GM18499 (cell line): Measurements from ENCODE around the gene SERPINA5.

Experiments
- ATAC-seq: cut with Tn5 transposase; IDR thresholded peaks from one replicate; pipeline ENCODE4 v1.9.1; 2021; ENCODE audit warnings: moderate number of reproducible peaks; ENCODE audit not compliant: insufficient read depth, unreplicated experiment

The SERPINA5 gene, protein sequence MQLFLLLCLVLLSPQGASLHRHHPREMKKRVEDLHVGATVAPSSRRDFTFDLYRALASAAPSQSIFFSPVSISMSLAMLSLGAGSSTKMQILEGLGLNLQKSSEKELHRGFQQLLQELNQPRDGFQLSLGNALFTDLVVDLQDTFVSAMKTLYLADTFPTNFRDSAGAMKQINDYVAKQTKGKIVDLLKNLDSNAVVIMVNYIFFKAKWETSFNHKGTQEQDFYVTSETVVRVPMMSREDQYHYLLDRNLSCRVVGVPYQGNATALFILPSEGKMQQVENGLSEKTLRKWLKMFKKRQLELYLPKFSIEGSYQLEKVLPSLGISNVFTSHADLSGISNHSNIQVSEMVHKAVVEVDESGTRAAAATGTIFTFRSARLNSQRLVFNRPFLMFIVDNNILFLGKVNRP

DNA sequence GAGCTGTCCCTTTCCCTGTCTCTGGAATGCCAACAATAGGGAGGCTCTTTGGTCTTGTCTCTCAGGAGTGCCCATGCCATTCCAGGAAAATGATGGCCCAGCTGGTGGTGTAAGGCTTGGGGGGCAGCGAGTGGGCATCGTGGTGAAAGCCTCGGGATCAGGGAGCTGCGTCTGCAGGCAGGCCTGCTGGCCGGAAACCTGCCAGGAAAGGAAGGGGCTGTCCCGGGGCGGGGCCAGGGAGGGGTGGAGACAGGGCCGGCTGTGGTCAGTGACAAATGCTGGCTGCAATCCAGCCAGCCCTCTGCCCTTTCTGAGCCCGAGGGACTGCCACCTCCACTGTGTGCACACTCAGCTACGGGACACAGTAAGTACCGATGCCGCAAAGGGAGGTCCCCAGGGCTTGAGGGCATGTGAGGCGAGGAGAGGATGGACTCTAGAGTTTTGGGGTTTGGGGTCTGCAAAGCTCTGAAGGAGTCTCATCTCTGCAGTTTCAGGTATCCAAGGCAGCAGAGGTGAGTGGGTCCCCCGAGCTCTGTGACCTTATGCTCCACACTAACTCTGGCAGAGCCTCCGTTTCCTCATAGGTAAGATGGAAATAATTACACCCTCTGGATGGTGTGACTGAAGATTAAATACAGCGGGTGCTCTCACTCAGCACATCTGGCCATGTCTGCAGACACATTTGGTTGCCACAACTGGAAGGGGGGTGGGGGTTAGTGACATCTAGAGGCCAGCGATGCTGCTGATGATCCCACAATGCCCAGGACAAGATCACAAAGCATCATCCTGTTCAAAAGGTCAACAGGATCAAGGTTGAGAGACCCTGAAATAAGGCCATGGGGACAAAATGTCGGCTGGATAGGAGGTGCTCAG, at the start of gene SERPINA5:
Gene SERPINA5, plus strand, starts transcription at position 300 of the 873 bp plus-strand sequence. CDS start 5,937 bp downstream, outside the sequence.
- ATAC-seq = no peak

DNA sequence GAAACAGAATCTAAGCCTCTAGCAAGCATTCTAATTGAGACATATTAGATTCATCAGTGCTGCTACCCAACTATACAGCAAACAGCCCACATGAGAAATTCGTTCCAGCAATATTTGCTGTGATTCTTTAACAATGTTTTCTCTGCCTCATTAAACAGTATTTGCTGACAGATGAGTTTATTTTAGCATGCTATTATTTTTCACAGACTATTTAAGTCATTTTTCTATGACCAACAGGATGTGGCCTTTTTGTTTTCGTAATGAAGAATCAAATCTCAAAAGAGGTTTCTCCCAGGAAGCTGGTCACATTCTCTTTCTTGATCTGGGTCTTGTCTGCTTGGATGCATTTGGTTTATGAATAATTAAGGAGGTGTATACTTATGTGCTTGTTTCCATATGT, 48.8 kb upstream of the SERPINA5 start:
- no peak for ATAC-seq

DNA sequence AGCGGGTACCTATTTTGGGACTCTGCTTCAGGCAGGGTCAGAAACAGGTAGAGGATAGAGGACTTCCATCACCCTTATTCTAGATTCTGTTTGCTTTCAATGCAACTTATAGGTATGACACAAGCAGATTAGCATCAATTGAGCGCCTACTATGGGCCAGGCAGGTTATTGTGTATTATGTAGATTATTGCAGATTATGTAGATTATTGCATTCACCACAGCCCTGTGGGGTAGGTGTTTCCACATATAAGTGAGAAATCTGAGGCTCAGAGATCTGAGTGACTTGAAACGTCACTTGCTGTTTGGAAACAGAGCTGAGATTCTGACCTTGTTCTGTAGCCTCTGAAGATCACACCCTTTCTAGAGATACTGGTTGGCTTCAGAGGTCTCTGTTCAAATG, 45.7 kb upstream of the SERPINA5 start:
- no peak for ATAC-seq

DNA sequence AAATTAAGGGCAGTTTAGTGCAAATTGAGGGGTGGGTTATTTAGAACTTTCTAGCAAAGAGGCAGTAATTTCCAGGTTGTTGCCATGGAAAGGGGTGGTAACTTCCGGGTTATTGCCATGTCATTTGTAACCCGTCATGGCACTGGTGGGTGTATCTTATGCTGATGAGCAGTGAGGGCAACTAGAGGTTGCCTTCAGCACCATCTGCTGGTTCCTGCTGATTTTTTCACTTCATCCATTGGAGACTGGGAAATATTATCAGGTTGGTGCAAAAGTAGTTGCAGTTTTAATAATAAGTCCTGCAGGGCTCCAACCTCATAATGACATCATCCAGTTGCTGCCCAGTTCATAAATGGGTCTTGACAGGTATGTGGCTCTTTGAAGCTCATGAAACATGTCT, 44.4 kb upstream of the SERPINA5 start:
- no peak for ATAC-seq

DNA sequence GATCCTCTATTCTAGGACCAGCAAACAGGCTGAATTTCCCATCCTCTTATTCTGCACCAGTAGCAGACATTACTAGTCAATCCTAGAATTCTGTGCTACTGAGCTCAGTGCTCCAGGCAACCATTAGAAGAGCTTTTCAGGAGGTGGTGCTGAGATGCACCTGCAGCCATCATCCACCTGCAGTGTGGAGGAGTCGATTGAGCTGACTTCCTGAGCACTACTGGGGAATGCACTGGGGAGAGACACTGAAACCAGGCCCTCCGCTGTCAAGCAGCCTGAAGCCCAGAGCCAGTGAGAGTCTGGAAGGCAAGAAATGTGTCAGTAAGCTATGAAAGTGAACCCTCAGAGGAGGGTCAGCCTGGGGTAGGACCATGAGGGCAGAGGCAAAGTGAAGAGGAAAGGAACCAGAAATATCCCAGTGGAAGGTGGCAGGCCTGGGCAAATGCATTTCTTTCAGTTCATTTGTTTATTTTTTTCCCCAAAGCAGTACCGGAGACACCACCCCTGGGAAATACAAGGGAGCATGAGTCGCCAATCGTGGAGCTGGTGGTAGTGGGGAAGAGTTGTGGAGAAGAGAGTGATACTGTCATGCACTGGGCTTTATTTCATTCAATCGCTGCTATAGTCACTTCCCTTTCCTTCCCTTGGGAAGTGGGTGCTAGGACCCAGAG, 43.0 kb upstream of the SERPINA5 start:
- no peak for ATAC-seq

DNA sequence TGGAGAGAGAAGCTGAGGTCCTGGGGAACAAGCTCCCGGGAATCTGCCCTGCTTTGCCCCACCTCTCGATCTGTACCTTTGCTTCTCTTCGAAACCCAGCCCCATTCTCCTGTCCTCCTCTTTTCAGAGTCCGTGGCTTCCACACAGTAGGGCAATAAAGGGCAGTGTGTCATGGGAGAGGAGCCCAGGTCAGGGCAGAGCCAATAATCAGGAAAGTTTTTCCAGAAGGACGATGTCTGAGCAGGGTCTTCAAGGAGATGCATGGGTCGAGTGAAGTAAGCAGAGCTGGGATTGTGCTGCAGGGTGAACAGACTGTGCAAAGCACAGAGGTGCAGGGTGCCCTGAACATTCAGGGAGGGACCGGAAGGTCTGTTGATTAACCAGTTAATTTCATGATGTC, 42.0 kb upstream of the SERPINA5 start:
- no peak for ATAC-seq

DNA sequence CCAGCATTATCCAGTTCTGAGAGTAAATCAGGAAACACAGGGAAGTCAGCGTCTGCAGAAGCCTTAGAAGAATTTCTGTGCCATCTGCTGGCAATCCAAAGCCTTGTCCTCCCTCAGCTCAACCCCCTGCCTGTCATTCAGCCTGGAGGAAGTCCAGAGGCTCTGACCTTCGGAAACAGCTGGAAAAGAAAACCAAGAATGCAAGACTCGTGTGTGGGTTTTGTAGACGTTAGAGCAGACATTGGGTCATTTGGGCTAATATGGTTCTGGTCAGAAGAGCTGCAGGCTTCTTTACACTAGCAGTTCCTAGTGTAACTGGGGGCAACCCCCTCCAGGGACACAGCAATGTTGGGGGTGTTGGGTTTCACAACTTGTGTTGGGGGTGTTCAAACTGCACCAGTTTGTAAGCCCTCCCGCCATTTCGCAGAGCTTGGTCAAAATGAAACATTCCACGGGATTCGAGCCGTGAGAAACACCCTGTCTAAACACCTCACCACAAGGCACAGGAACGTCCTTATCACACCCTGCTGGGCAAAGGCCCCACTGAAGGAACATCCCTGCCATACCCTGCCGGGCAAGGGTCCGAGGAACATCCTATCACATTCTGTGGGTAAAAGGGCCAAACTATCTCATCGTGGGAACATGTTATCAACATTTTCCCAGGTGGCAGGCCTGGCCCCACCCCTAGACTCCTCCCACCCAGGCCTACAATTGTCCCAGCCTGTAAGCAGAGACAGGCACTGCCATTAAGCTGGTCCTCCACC, 41.0 kb upstream of the SERPINA5 start:
- ATAC-seq = no peak

DNA sequence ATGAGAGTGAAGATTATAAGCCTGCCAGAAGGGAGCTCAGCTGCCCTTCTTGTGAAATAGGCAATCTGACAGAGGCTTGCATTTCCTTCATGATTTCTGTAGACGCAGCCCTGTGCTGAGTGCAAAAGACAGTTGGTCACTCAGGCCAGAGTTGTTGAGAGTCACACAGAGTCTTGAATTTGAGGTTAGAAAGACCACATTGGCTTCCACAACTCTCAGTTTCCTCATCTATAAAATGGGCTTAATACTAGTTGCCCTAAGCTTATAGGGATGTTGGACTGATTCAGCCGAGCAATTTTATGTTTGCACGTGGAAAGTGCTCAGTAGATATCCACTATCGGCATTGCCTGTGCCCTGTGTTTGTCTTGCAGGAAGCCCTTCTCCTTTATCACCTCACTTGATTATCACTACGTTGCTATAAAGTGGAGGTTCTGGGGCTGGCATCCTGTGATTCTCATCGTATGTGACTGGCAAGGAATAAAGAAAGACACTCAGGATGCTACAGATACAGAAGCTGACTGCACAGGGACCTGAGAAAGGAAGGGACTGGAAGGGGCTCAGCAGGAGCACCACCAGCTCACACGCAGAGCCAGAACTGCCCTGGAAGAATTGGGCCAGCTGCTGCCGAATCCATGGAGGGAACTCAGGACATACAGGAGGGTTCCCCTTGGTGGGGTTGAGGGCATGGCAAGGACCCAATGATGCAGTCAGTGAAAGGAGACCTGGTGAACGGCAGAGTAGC, 39.8 kb upstream of the SERPINA5 start:
- ATAC-seq = no peak

DNA sequence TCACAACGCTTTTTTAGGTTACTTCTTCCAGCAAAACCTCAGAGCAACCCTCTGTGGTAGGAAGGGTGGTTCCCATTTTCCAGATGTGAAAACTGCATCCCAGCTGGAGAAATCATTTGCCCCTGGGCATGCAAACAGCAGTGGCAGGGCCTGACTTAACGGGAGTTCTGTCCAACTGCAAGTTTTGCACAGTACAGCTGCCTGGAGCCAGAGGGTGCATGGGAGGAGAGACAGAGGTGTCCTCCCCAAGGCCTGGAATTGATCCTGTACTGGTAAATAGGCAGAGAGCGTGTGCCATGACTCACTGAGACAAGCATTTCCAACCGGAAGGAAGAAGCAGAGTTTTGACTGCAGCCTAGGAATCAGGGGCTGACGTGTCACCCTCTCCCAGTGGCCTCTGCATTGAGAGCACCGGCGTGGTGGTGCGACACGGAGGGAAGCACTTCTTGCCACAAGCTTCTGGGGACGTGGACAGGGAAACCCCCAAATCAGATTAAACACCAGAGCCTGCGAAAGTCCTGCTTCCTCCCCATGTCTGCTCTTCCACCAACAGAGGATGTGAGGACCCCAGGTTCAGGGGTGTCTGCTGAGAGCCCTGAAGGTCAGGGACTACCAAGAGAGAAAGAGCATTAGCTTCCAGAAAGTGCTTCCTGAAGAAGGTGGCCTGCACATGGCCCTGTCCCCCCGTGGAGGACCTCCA, 39.0 kb upstream of the SERPINA5 start:
- no peak for ATAC-seq

DNA sequence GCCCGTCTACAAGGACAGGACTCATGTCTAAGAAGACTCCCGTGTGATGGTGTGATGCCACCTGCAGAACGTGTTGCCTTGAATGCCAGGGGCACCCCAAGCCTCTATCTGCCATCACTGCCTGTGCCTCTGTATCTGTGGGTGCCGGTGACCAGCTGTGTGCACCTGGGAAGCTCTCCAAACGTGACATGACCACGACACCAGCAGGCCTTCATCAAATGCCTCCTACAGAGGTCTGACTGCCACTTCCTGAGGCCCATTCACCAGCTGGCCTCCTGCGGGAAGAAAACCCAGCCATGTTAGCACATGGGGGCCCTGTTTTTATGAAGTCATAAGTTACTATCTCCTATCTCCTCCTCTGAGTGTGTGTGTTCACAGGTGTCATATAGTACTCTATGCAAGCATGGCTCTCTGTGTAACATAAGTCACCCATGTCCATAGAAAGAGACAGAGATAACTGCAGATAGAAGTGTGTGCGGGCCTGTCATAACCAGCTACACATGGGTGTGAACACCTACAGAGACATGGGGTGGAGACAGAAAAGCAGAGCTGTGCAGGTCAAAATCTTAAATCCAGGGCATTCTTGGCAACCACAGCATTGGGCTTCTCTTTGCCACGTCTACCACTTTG, 38.3 kb upstream of the SERPINA5 start:
- no peak for ATAC-seq

DNA sequence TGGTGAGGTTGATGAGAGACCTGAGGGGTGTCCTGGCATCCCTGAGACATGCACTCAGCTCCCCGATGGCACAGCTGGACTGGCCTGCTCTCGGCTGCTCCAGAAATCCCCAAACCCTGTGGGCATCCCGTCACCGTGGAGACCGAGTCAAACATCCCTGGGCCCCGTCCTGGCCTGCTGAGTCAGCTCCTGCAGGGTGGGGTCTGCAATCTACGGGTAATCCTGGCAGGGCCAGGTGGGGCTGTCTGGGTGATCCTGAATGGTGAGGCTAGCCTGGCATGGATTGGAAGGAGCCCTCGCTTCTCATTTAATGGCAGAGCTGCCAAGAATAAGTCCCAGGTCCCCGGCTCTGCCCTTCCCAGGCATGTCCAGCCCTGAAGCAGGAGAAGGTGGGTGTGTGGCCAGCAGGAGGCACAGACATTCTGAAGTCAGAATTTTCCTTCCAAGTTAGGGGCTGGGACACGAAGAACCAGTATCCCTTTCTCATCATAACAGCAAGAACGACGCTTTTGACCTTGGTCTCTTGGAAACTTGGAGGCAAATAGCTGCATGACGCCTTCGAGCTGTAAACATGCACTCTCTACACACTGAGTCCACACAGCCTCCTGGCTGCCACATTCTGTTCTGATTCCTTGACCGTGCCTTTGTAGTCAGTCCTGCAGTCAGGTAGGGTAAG, 37.6 kb upstream of the SERPINA5 start:
- no peak for ATAC-seq

DNA sequence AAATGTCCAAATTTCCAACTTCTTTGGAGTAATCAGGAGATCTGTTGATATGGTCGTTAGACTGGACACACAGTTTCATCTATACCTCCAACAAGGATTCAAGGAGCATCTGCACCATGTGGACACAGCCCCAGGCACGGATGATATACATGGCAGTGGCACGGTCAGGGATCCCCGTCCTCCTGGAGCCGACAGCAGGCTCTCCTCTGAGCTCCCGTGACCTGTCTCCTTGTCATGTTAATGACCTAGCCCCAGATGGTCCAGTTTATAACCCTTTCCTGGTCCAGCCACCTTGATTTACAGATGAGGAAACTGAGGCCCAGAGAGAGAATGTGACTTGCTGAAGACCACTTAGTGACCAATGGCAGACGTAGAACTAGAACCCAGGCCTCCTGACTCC, 36.5 kb upstream of the SERPINA5 start:
- no peak for ATAC-seq

DNA sequence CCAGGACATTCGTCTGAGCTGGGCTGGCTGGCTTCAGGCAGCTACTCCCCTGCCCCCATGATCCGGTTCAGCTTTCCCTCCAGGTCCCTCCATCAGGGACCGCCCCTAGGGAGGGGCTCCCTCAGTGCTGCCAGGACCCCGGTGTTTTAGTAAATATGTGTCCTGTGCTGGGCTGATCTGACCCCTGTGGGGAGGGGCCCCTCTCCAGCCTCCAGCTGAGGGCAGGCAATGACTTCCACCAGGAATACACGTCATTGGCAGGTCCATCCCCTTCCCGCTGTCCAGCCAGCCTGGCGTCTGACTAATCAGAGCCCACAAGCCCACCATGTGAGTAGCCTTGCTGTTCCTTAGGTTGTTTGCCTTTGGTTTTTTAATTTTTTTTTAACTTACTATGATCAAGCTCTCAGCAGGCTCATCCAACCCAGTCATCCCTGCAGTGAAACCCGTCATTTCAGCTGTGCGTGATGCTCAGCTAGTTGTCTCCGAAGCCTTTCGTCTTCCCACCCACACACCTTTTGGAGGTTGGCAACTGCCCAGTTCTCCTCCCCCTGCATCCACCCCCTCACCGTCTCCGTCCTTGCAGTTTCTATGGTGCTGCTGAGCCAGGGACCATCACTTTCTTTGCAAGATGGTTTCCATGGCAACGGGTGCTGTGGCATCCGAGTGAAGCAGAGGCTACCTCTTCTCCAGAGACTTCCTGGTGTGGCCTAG, 35.9 kb upstream of the SERPINA5 start:
- ATAC-seq = no peak

DNA sequence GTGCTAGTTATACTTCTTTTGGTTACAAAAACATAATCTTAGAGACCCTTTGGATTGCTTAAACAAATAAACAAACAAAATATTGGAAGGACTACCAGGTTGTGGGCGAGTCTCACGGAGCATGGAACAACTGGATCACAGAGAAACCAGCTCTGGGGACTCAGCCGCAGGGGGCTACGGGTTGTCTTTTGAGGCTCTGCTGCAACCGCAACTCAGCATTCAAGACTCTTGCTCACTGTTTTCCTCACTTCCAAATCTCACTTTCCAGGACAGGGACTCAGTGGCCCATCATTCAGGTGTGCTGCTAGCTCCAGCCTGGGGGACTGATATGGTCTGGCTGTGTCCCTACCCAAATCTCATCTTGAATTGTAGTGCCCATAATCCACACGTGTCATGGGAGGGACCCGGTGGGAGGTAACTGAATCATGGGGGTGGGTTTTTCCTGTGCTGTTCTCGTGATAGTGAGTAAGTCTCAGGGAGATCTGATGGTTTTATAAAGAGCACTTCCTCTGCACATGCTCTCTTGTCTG, 34.0 kb upstream of the SERPINA5 start:
- ATAC-seq = no peak

DNA sequence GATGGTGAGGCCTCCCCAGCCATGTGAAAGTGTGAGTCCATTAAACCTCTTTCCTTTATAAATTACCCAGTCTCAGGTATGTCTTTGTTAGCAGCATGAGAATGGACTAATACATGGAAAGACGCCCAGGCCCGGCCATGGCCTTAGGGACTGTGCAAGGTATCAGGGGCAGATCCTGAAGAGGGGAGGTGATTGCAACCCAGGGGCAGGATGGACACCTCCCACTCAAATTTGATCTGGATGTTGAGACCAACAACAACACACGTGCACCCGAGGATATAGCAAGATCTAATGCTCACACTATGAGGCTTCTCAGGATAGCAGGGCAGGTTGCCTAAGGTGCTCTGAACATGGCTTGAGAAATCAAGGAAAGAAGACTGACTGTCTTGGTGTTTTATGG, 33.5 kb upstream of the SERPINA5 start:
- ATAC-seq = no peak

DNA sequence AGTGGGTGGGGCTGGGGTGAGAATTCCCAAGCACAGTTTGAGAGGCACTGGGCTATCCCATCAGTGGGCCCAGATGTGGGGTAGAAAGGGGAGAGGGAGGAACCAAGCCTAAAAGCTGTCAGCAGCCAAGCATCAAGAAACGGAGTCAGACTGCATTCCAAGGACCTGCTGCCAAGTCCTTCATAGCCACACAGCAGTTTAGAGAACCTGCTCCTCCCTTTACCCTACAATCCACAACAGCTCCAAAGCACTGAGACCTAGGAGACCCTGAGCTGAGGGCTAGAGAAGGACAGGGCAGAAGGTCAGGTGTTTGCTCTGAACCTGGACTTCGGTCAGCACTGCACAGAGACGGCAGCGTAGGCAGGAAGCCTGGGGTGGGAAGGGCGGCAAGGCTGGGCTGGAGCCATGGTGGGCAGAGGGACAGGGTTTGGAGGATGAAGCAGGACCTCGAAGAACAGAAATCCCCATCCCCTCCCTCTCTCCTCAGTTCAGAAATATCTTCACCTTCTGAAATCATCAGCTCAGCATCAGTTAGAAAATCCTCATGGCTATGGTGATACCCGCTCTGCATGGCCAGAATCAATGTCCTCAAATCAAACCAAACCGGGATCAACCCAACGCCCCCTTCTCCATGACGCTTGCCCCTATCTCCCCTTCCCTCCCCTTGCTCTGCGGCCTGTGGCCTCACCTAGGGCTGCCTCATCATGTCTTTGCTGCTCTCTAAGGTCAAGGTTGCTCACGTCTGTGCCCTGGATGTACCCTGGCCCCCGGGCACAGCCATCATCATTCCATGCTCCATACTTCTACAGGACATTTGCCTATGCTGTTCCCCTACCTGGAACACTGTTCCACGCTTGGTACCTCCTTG, 32.9 kb upstream of the SERPINA5 start:
- ATAC-seq = no peak
